ENCODE results near the gene ORAI1.
A peak's percentile ranks its signal among the peaks of the same experiment; 100 is the strongest.
"Not testable (repeated sequence)": the region's sequence is repeated elsewhere in the genome, so short reads cannot be mapped to it uniquely, and the experiment has no call there.

The ORAI1 gene

DNA sequence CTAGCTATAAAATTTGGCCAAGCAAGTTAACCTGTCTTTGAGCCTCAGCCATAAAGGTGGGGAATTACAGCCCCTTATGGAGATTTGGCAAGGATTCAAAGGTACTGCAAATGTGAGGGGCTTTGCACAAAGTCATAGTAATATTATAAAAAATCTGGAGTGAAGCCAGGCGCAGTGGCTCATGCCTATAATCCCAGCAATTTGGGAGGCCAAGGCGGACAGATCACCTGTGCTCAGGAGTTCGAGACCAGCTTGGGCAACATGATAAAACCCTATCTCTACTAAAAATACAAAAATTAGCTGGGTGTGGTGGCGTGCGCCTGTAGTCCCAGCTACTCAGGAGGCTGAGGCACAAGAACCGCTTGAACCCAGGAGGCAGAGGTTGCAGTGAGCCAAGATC lies 41.4 kb upstream of the ORAI1 start:
- peaks cover 4 to 33% (median 27%) of the 10 kb centered on the region in 4 experiments for H3K4me1 ChIP-seq (ENCODE audit: control extremely low read depth in 1 of 4, control insufficient read depth in 4 of 4, insufficient read depth in 4 of 4, low read length in 3 of 4)
- POLR2A ChIA-PET; DNase-seq; H3K9me3 ChIP-seq (ENCODE audit: control extremely low read depth in 1 of 5, control insufficient read depth in 4 of 5, insufficient read depth in 2 of 5, low read depth in 1 of 5, low read length in 4 of 5); H3K27me3 ChIP-seq (replicated peaks in 2 of 5; ENCODE audit: control insufficient read depth in 4 of 5, insufficient read depth in 5 of 5, low read length in 4 of 5); H3K4me3 ChIP-seq (ENCODE audit: control insufficient read depth in 1 of 7, extremely low read depth in 1 of 7, insufficient read depth in 4 of 7, low read depth in 2 of 7, low read length in 6 of 7); H3K27ac ChIP-seq (ENCODE audit: insufficient read depth in 1 of 2, low read depth in 1 of 2, low read length in 2 of 2, poor library complexity in 1 of 2, severe bottlenecking in 2 of 2); H3K36me3 ChIP-seq (ENCODE audit: control insufficient read depth in 4 of 4, insufficient read depth in 4 of 4, low read length in 3 of 4): not testable (repeated sequence)
- CTCF ChIA-PET, result interaction anchor here (0.6 to 2.6 kb wide), 10 partner anchors 11 to 97 kb away, joined by 3 to 6 read pairs (median 4); no protein-coding TSS in a partner anchor
- WGBS (ENCODE audit: insufficient coverage), result no CpG with 5 or more reads among the region's 6 CpGs

DNA sequence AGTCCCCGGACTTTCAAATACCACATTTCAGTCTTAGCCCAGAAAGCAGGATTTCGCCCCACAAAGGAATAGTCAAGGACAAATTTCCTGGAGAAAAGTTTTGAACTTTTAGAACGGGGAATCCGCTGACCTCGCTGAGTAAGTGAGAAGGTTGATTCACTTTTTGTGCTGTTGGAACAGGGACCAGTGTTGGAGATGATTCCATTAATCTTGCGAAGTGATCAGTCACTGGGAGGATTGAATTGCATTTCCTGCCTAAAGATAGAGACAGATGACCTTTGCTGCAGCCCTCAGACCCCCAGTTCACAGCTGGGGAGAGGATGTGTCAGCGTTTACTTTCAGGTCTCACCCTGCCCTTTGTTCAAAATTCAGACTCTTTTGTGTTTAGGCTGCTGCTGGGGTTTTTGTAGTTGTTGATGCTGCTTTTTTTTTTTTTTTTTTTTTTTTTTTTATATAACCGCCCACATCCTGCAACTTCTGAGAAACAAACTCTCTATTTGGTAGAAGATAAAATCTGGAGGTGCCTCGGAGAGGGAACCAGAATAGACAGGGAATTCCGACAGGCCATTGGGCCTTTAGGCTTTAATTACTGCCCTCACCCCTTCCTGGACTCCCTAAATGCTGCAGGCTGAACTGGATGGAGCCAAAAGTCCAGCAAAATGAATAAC lies 35.7 kb upstream of the ORAI1 start:
- Histone ChIP-seq H3K4me1 (ENCODE audit: control extremely low read depth in 1 of 4, control insufficient read depth in 4 of 4, insufficient read depth in 4 of 4, low read length in 3 of 4) (peaks cover 5 to 16% (median 12%) of the 10 kb centered on the region in 4 experiments), H3K9me3 (ENCODE audit: control extremely low read depth in 1 of 5, control insufficient read depth in 4 of 5, insufficient read depth in 2 of 5, low read depth in 1 of 5, low read length in 4 of 5) (no peaks in the 10 kb centered on the region), H3K4me3 (ENCODE audit: control insufficient read depth in 1 of 7, extremely low read depth in 1 of 7, insufficient read depth in 4 of 7, low read depth in 2 of 7, low read length in 6 of 7) (peak overlapping the region in 6 of 7 experiments; percentile 26 to 82 (median 52)), H3K27me3 (replicated peaks in 2 of 5; ENCODE audit: control insufficient read depth in 4 of 5, insufficient read depth in 5 of 5, low read length in 4 of 5) (no peaks in the 10 kb centered on the region), H3K36me3 (ENCODE audit: control insufficient read depth in 4 of 4, insufficient read depth in 4 of 4, low read length in 3 of 4) (peaks cover 0 to 2% (median 0%) of the 10 kb centered on the region in 4 experiments), H3K27ac (ENCODE audit: insufficient read depth in 1 of 2, low read depth in 1 of 2, low read length in 2 of 2, poor library complexity in 1 of 2, severe bottlenecking in 2 of 2) (peak overlapping the region; percentile 69 to 88)
- 2% methylated on average over 7 of the region's 10 CpGs for WGBS (ENCODE audit: insufficient coverage)
- ChIA-PET POLR2A (no interaction called here), CTCF (interaction anchor here (0.9 to 2.0 kb wide), 3 partner anchors 9 to 38 kb away, joined by 3 to 4 read pairs (median 3); no protein-coding TSS in a partner anchor)
- peak; percentile 50 to 83 (median 79) for DNase-seq

GRCh38 chr12:121592320-121592719 lies 34.0 kb upstream of the ORAI1 start:
- ChIA-PET CTCF (interaction anchor here (1.0 to 2.0 kb wide), 2 partner anchors 18 to 40 kb away, joined by 4 read pairs; no protein-coding TSS in a partner anchor), POLR2A (no interaction called here)
- no peaks in the 10 kb centered on the region for H3K9me3 ChIP-seq (ENCODE audit: control extremely low read depth in 1 of 5, control insufficient read depth in 4 of 5, insufficient read depth in 2 of 5, low read depth in 1 of 5, low read length in 4 of 5)
- H3K4me3 ChIP-seq (ENCODE audit: control insufficient read depth in 1 of 7, extremely low read depth in 1 of 7, insufficient read depth in 4 of 7, low read depth in 2 of 7, low read length in 6 of 7), result no peak overlapping the region
- peaks cover 5 to 16% (median 10%) of the 10 kb centered on the region in 4 experiments for H3K4me1 ChIP-seq (ENCODE audit: control extremely low read depth in 1 of 4, control insufficient read depth in 4 of 4, insufficient read depth in 4 of 4, low read length in 3 of 4)
- 97% methylated on average over 4 of the region's 4 CpGs for WGBS (ENCODE audit: insufficient coverage)
- H3K27me3 ChIP-seq (replicated peaks in 2 of 5; ENCODE audit: control insufficient read depth in 4 of 5, insufficient read depth in 5 of 5, low read length in 4 of 5), result no peaks in the 10 kb centered on the region
- DNase-seq, result no peak
- no peak overlapping the region for H3K27ac ChIP-seq (ENCODE audit: insufficient read depth in 1 of 2, low read depth in 1 of 2, low read length in 2 of 2, poor library complexity in 1 of 2, severe bottlenecking in 2 of 2)
- peaks cover 0 to 2% (median 0%) of the 10 kb centered on the region in 4 experiments for H3K36me3 ChIP-seq (ENCODE audit: control insufficient read depth in 4 of 4, insufficient read depth in 4 of 4, low read length in 3 of 4)

- peaks cover 1 to 10% (median 9%) of the 10 kb centered on the region in 4 experiments for H3K4me1 ChIP-seq (ENCODE audit: control extremely low read depth in 1 of 4, control insufficient read depth in 4 of 4, insufficient read depth in 4 of 4, low read length in 3 of 4)
- no peaks in the 10 kb centered on the region for H3K9me3 ChIP-seq (ENCODE audit: control extremely low read depth in 1 of 5, control insufficient read depth in 4 of 5, insufficient read depth in 2 of 5, low read depth in 1 of 5, low read length in 4 of 5)
- ChIA-PET CTCF (interaction anchor here (0.8 to 0.9 kb wide), 2 partner anchors 11 to 226 kb away, joined by 3 to 4 read pairs; no protein-coding TSS in a partner anchor), POLR2A (interaction anchor here (0.9 kb wide), 1 partner anchor 107 kb away, joined by 3 read pairs; no protein-coding TSS in a partner anchor)
- no peak overlapping the region for H3K4me3 ChIP-seq (ENCODE audit: control insufficient read depth in 1 of 7, extremely low read depth in 1 of 7, insufficient read depth in 4 of 7, low read depth in 2 of 7, low read length in 6 of 7)
- H3K36me3 ChIP-seq (ENCODE audit: control insufficient read depth in 4 of 4, insufficient read depth in 4 of 4, low read length in 3 of 4), result peaks cover 0 to 2% (median 0%) of the 10 kb centered on the region in 4 experiments
- H3K27me3 ChIP-seq (replicated peaks in 2 of 5; ENCODE audit: control insufficient read depth in 4 of 5, insufficient read depth in 5 of 5, low read length in 4 of 5), result no peaks in the 10 kb centered on the region
- DNase-seq, result no peak
- WGBS (ENCODE audit: insufficient coverage), result 97% methylated on average over 12 of the region's 12 CpGs
- H3K27ac ChIP-seq (ENCODE audit: insufficient read depth in 1 of 2, low read depth in 1 of 2, low read length in 2 of 2, poor library complexity in 1 of 2, severe bottlenecking in 2 of 2), result no peak overlapping the region
Observed at GRCh38 chr12:121595520-121595919, 30.8 kb upstream of the ORAI1 start.

- 96% methylated on average over 3 of the region's 5 CpGs for WGBS (ENCODE audit: insufficient coverage)
- no peak overlapping the region for H3K27ac ChIP-seq (ENCODE audit: insufficient read depth in 1 of 2, low read depth in 1 of 2, low read length in 2 of 2, poor library complexity in 1 of 2, severe bottlenecking in 2 of 2)
- no peak for DNase-seq
- H3K4me3 ChIP-seq (ENCODE audit: control insufficient read depth in 1 of 7, extremely low read depth in 1 of 7, insufficient read depth in 4 of 7, low read depth in 2 of 7, low read length in 6 of 7), result no peak overlapping the region
- H3K36me3 ChIP-seq (ENCODE audit: control insufficient read depth in 4 of 4, insufficient read depth in 4 of 4, low read length in 3 of 4), result peaks cover 0 to 2% (median 0%) of the 10 kb centered on the region in 4 experiments
- H3K27me3 ChIP-seq (replicated peaks in 2 of 5; ENCODE audit: control insufficient read depth in 4 of 5, insufficient read depth in 5 of 5, low read length in 4 of 5), result no peaks in the 10 kb centered on the region
- H3K9me3 ChIP-seq (ENCODE audit: control extremely low read depth in 1 of 5, control insufficient read depth in 4 of 5, insufficient read depth in 2 of 5, low read depth in 1 of 5, low read length in 4 of 5), result no peaks in the 10 kb centered on the region
- H3K4me1 ChIP-seq (ENCODE audit: control extremely low read depth in 1 of 4, control insufficient read depth in 4 of 4, insufficient read depth in 4 of 4, low read length in 3 of 4), result peaks cover 0 to 2% (median under 1%) of the 10 kb centered on the region in 4 experiments
- CTCF ChIA-PET, result interaction anchor here (0.7 to 0.9 kb wide), 3 partner anchors 12 to 62 kb away, joined by 3 read pairs; no protein-coding TSS in a partner anchor
- POLR2A ChIA-PET, result no interaction called here
Observed at GRCh38 chr12:121596526-121596925, 29.8 kb upstream of the ORAI1 start.

GRCh38 chr12:121600702-121601336 lies 25.5 kb upstream of the ORAI1 start:
- Histone ChIP-seq H3K36me3 (ENCODE audit: control insufficient read depth in 4 of 4, insufficient read depth in 4 of 4, low read length in 3 of 4) (no peaks in the 10 kb centered on the region), H3K27me3 (replicated peaks in 2 of 5; ENCODE audit: control insufficient read depth in 4 of 5, insufficient read depth in 5 of 5, low read length in 4 of 5) (no peaks in the 10 kb centered on the region), H3K4me1 (ENCODE audit: control extremely low read depth in 1 of 4, control insufficient read depth in 4 of 4, insufficient read depth in 4 of 4, low read length in 3 of 4) (peaks cover 0 to 2% (median 0%) of the 10 kb centered on the region in 4 experiments), H3K4me3 (ENCODE audit: control insufficient read depth in 1 of 7, extremely low read depth in 1 of 7, insufficient read depth in 4 of 7, low read depth in 2 of 7, low read length in 6 of 7) (no peak overlapping the region), H3K9me3 (ENCODE audit: control extremely low read depth in 1 of 5, control insufficient read depth in 4 of 5, insufficient read depth in 2 of 5, low read depth in 1 of 5, low read length in 4 of 5) (no peaks in the 10 kb centered on the region), H3K27ac (ENCODE audit: insufficient read depth in 1 of 2, low read depth in 1 of 2, low read length in 2 of 2, poor library complexity in 1 of 2, severe bottlenecking in 2 of 2) (no peak overlapping the region)
- 95% methylated on average over 5 of the region's 6 CpGs for WGBS (ENCODE audit: insufficient coverage)
- CTCF ChIA-PET, result interaction anchor here (0.9 to 2.5 kb wide), 5 partner anchors 14 to 48 kb away, joined by 3 to 8 read pairs (median 5); no protein-coding TSS in a partner anchor
- DNase-seq, result no peak
- POLR2A ChIA-PET, result no interaction called here

- no peak overlapping the region for H3K27ac ChIP-seq (ENCODE audit: insufficient read depth in 1 of 2, low read depth in 1 of 2, low read length in 2 of 2, poor library complexity in 1 of 2, severe bottlenecking in 2 of 2)
- H3K27me3 ChIP-seq (replicated peaks in 2 of 5; ENCODE audit: control insufficient read depth in 4 of 5, insufficient read depth in 5 of 5, low read length in 4 of 5), result no peaks in the 10 kb centered on the region
- H3K9me3 ChIP-seq (ENCODE audit: control extremely low read depth in 1 of 5, control insufficient read depth in 4 of 5, insufficient read depth in 2 of 5, low read depth in 1 of 5, low read length in 4 of 5), result no peaks in the 10 kb centered on the region
- no peak for DNase-seq
- CTCF ChIA-PET, result interaction anchor here (1.3 kb wide), 1 partner anchor 51 kb away, joined by 4 read pairs; no protein-coding TSS in a partner anchor
- H3K4me3 ChIP-seq (ENCODE audit: control insufficient read depth in 1 of 7, extremely low read depth in 1 of 7, insufficient read depth in 4 of 7, low read depth in 2 of 7, low read length in 6 of 7), result no peak overlapping the region
- H3K4me1 ChIP-seq (ENCODE audit: control extremely low read depth in 1 of 4, control insufficient read depth in 4 of 4, insufficient read depth in 4 of 4, low read length in 3 of 4), result peaks cover 0 to 2% (median 0%) of the 10 kb centered on the region in 4 experiments
- POLR2A ChIA-PET, result no interaction called here
- H3K36me3 ChIP-seq (ENCODE audit: control insufficient read depth in 4 of 4, insufficient read depth in 4 of 4, low read length in 3 of 4), result no peaks in the 10 kb centered on the region
- WGBS (ENCODE audit: insufficient coverage), result 94% methylated on average over 3 of the region's 6 CpGs
Observed at GRCh38 chr12:121602766-121603165, 23.6 kb upstream of the ORAI1 start.
